Smooth muscle cell (in vitro differentiated cells): ENCODE measurements around the gene ITPR2. TPM values are rescaled to one million over a fixed set of nuclear protein-coding genes. Genes with fewer than 3 reads are reported as not detected.

ENCODE experiments used
- DNase-seq: peaks from one replicate; lab custom pipeline; 2025; ENCODE audit not compliant: unreplicated experiment; lab: John Stamatoyannopoulos, UW
- H2AFZ ChIP-seq: fragments of 200-600 bp; sonication (generic); 2 replicates; pipeline ENCODE4 v1.6.0; 2016; ENCODE audit warnings: antibody characterized with exemption, low read depth, mild to moderate bottlenecking
- H3F3A ChIP-seq: fragments of 200-600 bp; sonication (generic); 2 replicates; pipeline ENCODE4 v1.6.0; 2017; ENCODE audit warnings: antibody characterized with exemption, low read depth
- H3K27ac ChIP-seq: fragments of 200-600 bp; sonication (generic); 2 replicates; pipeline ENCODE4 v1.5.1; 2016; ENCODE audit warnings: low read depth, mild to moderate bottlenecking
- H3K27me3 ChIP-seq: fragments of 200-600 bp; sonication (generic); 2 replicates; pipeline ENCODE4 v1.6.1; 2016; ENCODE audit warnings: low read depth, mild to moderate bottlenecking
- H3K36me3 ChIP-seq: fragments of 200-600 bp; sonication (generic); 2 replicates; pipeline ENCODE4 v1.5.1; 2016; ENCODE audit warnings: low read depth
- H3K4me1 ChIP-seq: fragments of 200-600 bp; sonication (generic); 2 replicates; pipeline ENCODE4 v1.5.1; 2016; ENCODE audit warnings: low read depth
- H3K4me2 ChIP-seq: fragments of 200-600 bp; sonication (generic); 2 replicates; pipeline ENCODE4 v1.6.0; 2016; ENCODE audit warnings: mild to moderate bottlenecking
- H3K4me3 ChIP-seq: fragments of 200-600 bp; sonication (generic); 2 replicates; pipeline ENCODE4 v1.5.1; 2016; ENCODE audit warnings: mild to moderate bottlenecking
- H3K79me2 ChIP-seq: fragments of 200-600 bp; sonication (generic); 2 replicates; pipeline ENCODE4 v1.6.0; 2016; ENCODE audit warnings: low read depth, mild to moderate bottlenecking
- H3K9ac ChIP-seq: fragments of 200-600 bp; sonication (generic); 2 replicates; pipeline ENCODE4 v1.6.0; 2016; ENCODE audit warnings: low read depth
- H3K9me3 ChIP-seq: fragments of 200-600 bp; sonication (generic); replicated peaks from 2 replicates; pipeline ENCODE4 v1.5.1; 2016; ENCODE audit warnings: low read depth
- H4K20me1 ChIP-seq: fragments of 200-600 bp; sonication (generic); 2 replicates; pipeline ENCODE4 v1.6.0; 2016; ENCODE audit warnings: low read depth
- WGBS: methylation state at CpG from one replicate; pipeline ENCODE4 v1.1.7; 2016; ENCODE audit warnings: low lambda C conversion rate; 5-methylcytosine and 5-hydroxymethylcytosine counted together
- polyA plus RNA-seq: library from polyadenylated mRNA; unstranded; fragments of >200 nt; fragmentation: Nextera tagmentation; extraction: Ambion mirVana; gene quantifications from 2 replicates; pipeline ENCODE4 v1.2.1, GENCODE V29; 2016
- total RNA-seq: library from RNA; depleted of rRNA; stranded (reverse); fragments of >200 nt; gene quantifications from 2 replicates; pipeline ENCODE4 v1.2.3, GENCODE V29; 2014
- TF ChIP-seq, protein P1 (sequence below): fragments of 200-600 bp; sonication (generic); IDR thresholded peaks from 2 replicates; pipeline ENCODE4 v1.5.1; 2017; ENCODE audit warnings: borderline replicate concordance, mild to moderate bottlenecking, antibody characterized with exemption; ENCODE audit not compliant: insufficient read depth, poor library complexity, severe bottlenecking

Gene ITPR2
- total and polyA plus RNA-seq, 2 experiments from 2014 or later, result 6.8 to 17.4 TPM

DNA sequence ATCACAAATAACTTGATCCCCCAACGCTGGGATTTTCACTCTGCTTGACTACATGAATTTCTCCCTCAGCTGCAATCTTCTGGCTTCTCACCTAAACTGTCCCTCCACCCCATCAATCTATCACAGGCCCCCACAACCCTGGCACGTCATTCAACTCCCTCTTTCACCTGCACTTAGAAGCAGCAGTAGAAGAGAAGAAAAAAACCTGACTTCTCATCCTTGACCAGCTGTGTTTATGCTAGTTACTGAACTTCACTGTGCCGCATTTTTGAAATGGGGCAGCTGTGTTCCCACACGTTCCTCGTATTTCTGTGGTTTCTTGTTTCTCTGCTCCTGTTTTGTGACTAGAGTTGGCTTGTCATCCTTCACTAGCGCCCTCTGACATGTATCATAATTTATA, 35.0 kb downstream of the ITPR2 start:
- H3K4me1 ChIP-seq, result no peaks in the 10 kb centered on the region
- H3F3A ChIP-seq, result peaks cover 5% of the 10 kb centered on the region
- H3K79me2 ChIP-seq, result peaks cover 35% of the 10 kb centered on the region
- peak overlapping the region; percentile 21 for H3K4me2 ChIP-seq
- DNase-seq, result no peak
- 55% methylated on average over 6 of the region's 6 CpGs for WGBS
- peaks cover 9% of the 10 kb centered on the region for H4K20me1 ChIP-seq
- H3K9me3 ChIP-seq, result no peaks in the 10 kb centered on the region
- no peaks in the 10 kb centered on the region for H3K36me3 ChIP-seq
- TF ChIP-seq, protein P1, sequence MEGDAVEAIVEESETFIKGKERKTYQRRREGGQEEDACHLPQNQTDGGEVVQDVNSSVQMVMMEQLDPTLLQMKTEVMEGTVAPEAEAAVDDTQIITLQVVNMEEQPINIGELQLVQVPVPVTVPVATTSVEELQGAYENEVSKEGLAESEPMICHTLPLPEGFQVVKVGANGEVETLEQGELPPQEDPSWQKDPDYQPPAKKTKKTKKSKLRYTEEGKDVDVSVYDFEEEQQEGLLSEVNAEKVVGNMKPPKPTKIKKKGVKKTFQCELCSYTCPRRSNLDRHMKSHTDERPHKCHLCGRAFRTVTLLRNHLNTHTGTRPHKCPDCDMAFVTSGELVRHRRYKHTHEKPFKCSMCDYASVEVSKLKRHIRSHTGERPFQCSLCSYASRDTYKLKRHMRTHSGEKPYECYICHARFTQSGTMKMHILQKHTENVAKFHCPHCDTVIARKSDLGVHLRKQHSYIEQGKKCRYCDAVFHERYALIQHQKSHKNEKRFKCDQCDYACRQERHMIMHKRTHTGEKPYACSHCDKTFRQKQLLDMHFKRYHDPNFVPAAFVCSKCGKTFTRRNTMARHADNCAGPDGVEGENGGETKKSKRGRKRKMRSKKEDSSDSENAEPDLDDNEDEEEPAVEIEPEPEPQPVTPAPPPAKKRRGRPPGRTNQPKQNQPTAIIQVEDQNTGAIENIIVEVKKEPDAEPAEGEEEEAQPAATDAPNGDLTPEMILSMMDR, result no peak
- H3K27ac ChIP-seq, result no peak overlapping the region
- H3K4me3 ChIP-seq, result no peak overlapping the region
- H3K9ac ChIP-seq, result no peak overlapping the region
- no peak overlapping the region for H2AFZ ChIP-seq
- no peaks in the 10 kb centered on the region for H3K27me3 ChIP-seq

DNA sequence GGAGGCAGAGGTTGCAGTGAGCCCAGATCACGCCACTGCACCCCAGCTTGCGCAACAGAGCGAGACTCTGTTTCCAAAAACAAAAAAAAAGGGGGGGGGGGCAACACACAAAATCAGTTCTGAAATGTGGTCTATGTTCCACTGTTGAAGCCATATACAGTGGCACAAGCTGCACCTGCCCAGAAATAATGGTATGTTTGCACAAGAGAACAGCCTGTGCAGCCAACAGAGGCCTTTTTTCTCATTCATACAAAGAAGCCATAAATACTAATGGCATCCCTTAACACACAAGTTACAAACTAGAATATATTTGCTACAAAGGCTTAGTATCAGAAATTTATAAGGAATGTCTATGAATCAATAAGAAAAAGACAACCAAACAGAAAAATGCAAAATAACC, 37.1 kb downstream of the ITPR2 start:
- H3K27me3 ChIP-seq, result no peaks in the 10 kb centered on the region
- H3K4me1 ChIP-seq, result peaks cover 6% of the 10 kb centered on the region
- H3F3A ChIP-seq, result peaks cover 5% of the 10 kb centered on the region
- H4K20me1 ChIP-seq, result peaks cover 9% of the 10 kb centered on the region
- WGBS, result 96% methylated on average over 3 of the region's 3 CpGs
- H3K4me3 ChIP-seq, result no peak overlapping the region
- no peak for DNase-seq
- no peaks in the 10 kb centered on the region for H3K36me3 ChIP-seq
- TF ChIP-seq, protein P1, result no peak
- peaks cover 24% of the 10 kb centered on the region for H3K79me2 ChIP-seq
- H3K9me3 ChIP-seq, result no peaks in the 10 kb centered on the region
- no peak overlapping the region for H3K27ac ChIP-seq
- H2AFZ ChIP-seq, result no peak overlapping the region
- H3K9ac ChIP-seq, result no peak overlapping the region
- H3K4me2 ChIP-seq, result no peak overlapping the region

DNA sequence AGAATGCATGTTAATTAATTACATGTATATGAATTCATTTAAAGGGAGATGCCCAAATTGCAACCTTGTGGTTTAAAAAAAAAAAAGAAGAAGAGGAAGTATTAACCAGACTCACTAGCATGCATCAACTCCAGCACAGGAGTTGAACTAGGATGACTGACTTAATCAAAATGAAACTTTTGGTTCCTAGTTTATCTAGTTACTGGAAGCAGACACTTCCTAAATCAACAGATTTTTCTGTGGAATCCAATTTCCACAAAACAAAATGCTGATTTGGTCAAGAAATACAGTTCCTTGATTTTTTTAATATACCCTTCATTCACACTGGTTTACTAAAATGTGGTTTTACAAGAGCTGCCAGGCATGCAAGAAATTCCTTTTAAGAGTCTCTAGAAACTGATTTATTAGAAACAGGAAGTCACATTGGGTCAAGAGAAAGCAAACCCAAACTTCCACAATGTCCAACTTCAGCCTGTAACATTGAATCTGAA, 41.6 kb downstream of the ITPR2 start:
- DNase-seq, result no peak
- Histone ChIP-seq H3F3A (peaks cover 3% of the 10 kb centered on the region), H3K9me3 (no peaks in the 10 kb centered on the region), H3K36me3 (no peaks in the 10 kb centered on the region), H3K79me2 (peaks cover 24% of the 10 kb centered on the region), H3K27ac (peak overlapping the region; percentile 25), H3K27me3 (no peaks in the 10 kb centered on the region), H3K4me1 (peaks cover 13% of the 10 kb centered on the region), H3K9ac (no peak overlapping the region), H3K4me2 (peak overlapping the region; percentile 54), H3K4me3 (no peak overlapping the region), H4K20me1 (peaks cover 7% of the 10 kb centered on the region), H2AFZ (no peak overlapping the region)
- TF ChIP-seq, protein P1, result no peak

DNA sequence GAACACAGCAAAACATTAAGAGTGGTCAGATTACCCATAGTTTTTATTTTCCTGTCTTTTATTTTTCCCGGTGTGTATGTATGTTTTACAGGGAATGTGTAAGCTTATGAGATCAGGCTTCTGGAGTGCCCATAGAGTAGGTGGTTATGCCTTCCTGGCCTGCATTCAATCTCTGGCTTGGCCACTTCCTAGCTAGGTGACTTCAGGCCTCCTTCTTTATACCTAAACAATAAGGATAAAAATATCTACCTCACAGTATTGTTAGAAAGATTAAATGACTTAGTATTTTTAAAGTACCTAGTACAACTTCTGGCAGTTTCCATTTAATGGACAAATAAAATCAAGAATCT, 42.4 kb downstream of the ITPR2 start:
- no peak for DNase-seq
- Histone ChIP-seq H3K4me2 (peak overlapping the region; percentile 54), H3K27me3 (no peaks in the 10 kb centered on the region), H4K20me1 (peaks cover 7% of the 10 kb centered on the region), H3K9me3 (no peaks in the 10 kb centered on the region), H3K9ac (no peak overlapping the region), H3K4me3 (no peak overlapping the region), H3K79me2 (peaks cover 18% of the 10 kb centered on the region), H3K36me3 (no peaks in the 10 kb centered on the region), H3F3A (peaks cover 3% of the 10 kb centered on the region), H3K27ac (peak overlapping the region; percentile 36), H3K4me1 (peaks cover 14% of the 10 kb centered on the region), H2AFZ (no peak overlapping the region)
- TF ChIP-seq, protein P1, result no peak
- WGBS, result 32% methylated on average over 1 of the region's 1 CpG
